ENCODE measurements around the gene PFKL. TPM values are rescaled to one million over a fixed set of nuclear protein-coding genes. Genes with fewer than 3 reads are reported as not detected.

The PFKL gene
- total RNA-seq, 1 experiment from 2014 or later = 68.8 TPM

GRCh38 chr21:44296103-44296519 lies 3.7 kb upstream of the PFKL start:
- no peak overlapping the region for H2AFZ ChIP-seq (ENCODE audit: low read length)
- no peaks in the 10 kb centered on the region for H3K36me3 ChIP-seq (ENCODE audit: insufficient read depth, low read length)
- no peaks in the 10 kb centered on the region for H3K9me2 ChIP-seq (replicated peaks; ENCODE audit: insufficient read depth, low read length)
- no peak overlapping the region for H3K4me2 ChIP-seq (ENCODE audit: low read depth, low read length, poor library complexity, severe bottlenecking)
- peaks cover 6% of the 10 kb centered on the region for H4K20me1 ChIP-seq (ENCODE audit: insufficient read depth, low read depth, low read length)
- no peak for DNase-seq
- peaks cover 3% of the 10 kb centered on the region; the same call in 1 of the 2 replicates for H3K27me3 ChIP-seq (ENCODE audit: low read length)
- H3K4me3 ChIP-seq (ENCODE audit: low read length) = no peak overlapping the region
- peaks cover 13% of the 10 kb centered on the region for H3K4me1 ChIP-seq (ENCODE audit: low read length)
- H3K9me3 ChIP-seq (ENCODE audit: low read length) = no peaks in the 10 kb centered on the region
- no peak overlapping the region for H3K27ac ChIP-seq (ENCODE audit: low read length)
- peaks cover 10% of the 10 kb centered on the region for H3K79me2 ChIP-seq (ENCODE audit: low read length)
- no peak overlapping the region for H3K9ac ChIP-seq (ENCODE audit: low read length)

GRCh38 chr21:44296916-44297315 lies 2.9 kb upstream of the PFKL start:
- Histone ChIP-seq H3K4me3 (ENCODE audit: low read length) (no peak overlapping the region), H4K20me1 (ENCODE audit: insufficient read depth, low read depth, low read length) (peaks cover 15% of the 10 kb centered on the region), H3K9me2 (replicated peaks; ENCODE audit: insufficient read depth, low read length) (no peaks in the 10 kb centered on the region), H3K4me1 (ENCODE audit: low read length) (peaks cover 21% of the 10 kb centered on the region), H3K36me3 (ENCODE audit: insufficient read depth, low read length) (no peaks in the 10 kb centered on the region), H2AFZ (ENCODE audit: low read length) (no peak overlapping the region), H3K79me2 (ENCODE audit: low read length) (peaks cover 18% of the 10 kb centered on the region), H3K9me3 (ENCODE audit: low read length) (no peaks in the 10 kb centered on the region), H3K9ac (ENCODE audit: low read length) (no peak overlapping the region), H3K27ac (ENCODE audit: low read length) (no peak overlapping the region), H3K27me3 (ENCODE audit: low read length) (peaks cover 3% of the 10 kb centered on the region; the same call in 1 of the 2 replicates), H3K4me2 (ENCODE audit: low read depth, low read length, poor library complexity, severe bottlenecking) (no peak overlapping the region)
- DNase-seq = no peak

GRCh38 chr21:44297525-44298290 lies 2.1 kb upstream of the PFKL start:
- Histone ChIP-seq H3K9ac (ENCODE audit: low read length) (no peak overlapping the region), H3K36me3 (ENCODE audit: insufficient read depth, low read length) (no peaks in the 10 kb centered on the region), H3K4me2 (ENCODE audit: low read depth, low read length, poor library complexity, severe bottlenecking) (no peak overlapping the region), H3K27me3 (ENCODE audit: low read length) (peaks cover 3% of the 10 kb centered on the region; the same call in 1 of the 2 replicates), H3K9me2 (replicated peaks; ENCODE audit: insufficient read depth, low read length) (no peaks in the 10 kb centered on the region), H3K27ac (ENCODE audit: low read length) (no peak overlapping the region), H3K4me1 (ENCODE audit: low read length) (peaks cover 29% of the 10 kb centered on the region), H3K79me2 (ENCODE audit: low read length) (peaks cover 26% of the 10 kb centered on the region), H3K4me3 (ENCODE audit: low read length) (no peak overlapping the region), H2AFZ (ENCODE audit: low read length) (no peak overlapping the region), H4K20me1 (ENCODE audit: insufficient read depth, low read depth, low read length) (peaks cover 22% of the 10 kb centered on the region), H3K9me3 (ENCODE audit: low read length) (no peaks in the 10 kb centered on the region)
- DNase-seq = peak; percentile 87

DNA sequence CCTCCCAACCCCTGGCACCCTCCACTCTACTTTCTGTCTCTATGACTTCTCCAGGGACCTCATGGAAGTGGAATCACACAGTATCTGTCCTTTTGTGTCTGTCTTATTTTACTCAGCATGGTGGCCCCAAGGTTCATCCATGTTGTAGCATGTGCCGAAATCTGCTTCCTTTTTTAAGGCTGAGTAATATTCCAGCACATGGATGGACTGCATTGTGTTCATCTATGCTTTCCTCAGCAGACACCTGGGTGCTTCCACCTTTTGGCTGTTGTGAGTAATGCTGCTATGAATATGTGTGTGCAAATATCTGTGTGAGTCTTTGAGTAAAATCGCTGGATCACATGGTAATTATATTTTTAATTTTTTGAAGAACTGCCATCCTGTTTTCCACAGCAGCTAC lies 1.6 kb upstream of the PFKL start:
- Histone ChIP-seq H3K36me3 (ENCODE audit: insufficient read depth, low read length) (no peaks in the 10 kb centered on the region), H3K79me2 (ENCODE audit: low read length) (peaks cover 31% of the 10 kb centered on the region), H4K20me1 (ENCODE audit: insufficient read depth, low read depth, low read length) (peaks cover 23% of the 10 kb centered on the region), H3K27me3 (ENCODE audit: low read length) (peaks cover 3% of the 10 kb centered on the region; the same call in 1 of the 2 replicates), H3K9me2 (replicated peaks; ENCODE audit: insufficient read depth, low read length) (no peaks in the 10 kb centered on the region), H2AFZ (ENCODE audit: low read length) (no peak overlapping the region), H3K4me2 (ENCODE audit: low read depth, low read length, poor library complexity, severe bottlenecking) (no peak overlapping the region), H3K9me3 (ENCODE audit: low read length) (no peaks in the 10 kb centered on the region), H3K4me3 (ENCODE audit: low read length) (no peak overlapping the region), H3K27ac (ENCODE audit: low read length) (no peak overlapping the region), H3K4me1 (ENCODE audit: low read length) (peaks cover 30% of the 10 kb centered on the region), H3K9ac (ENCODE audit: low read length) (no peak overlapping the region)
- DNase-seq = no peak

DNA sequence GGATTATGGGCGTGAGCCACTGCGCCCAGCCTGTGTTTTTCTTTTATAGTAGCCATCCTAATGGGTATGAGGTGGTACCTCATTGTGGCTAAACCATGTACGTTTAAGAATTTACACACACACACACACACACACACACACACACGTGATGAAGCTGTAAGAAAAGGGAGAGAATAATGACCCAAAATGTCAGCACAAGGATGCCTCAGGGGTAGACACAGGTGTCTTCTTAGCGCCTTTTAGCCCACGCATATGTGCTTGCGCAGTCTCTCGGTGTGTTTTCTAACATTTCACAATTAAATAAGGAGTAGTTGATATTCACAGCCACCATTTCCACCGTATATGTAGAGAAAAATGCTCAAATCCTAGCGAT lies 782 bp upstream of the PFKL start:
- DNase-seq = peak; percentile 55
- Histone ChIP-seq H3K79me2 (ENCODE audit: low read length) (peaks cover 39% of the 10 kb centered on the region), H3K9me2 (replicated peaks; ENCODE audit: insufficient read depth, low read length) (no peaks in the 10 kb centered on the region), H3K27ac (ENCODE audit: low read length) (peak overlapping the region; percentile 14; the same call in 1 of the 2 replicates), H2AFZ (ENCODE audit: low read length) (peak overlapping the region; percentile 61), H3K4me1 (ENCODE audit: low read length) (peaks cover 30% of the 10 kb centered on the region), H3K4me3 (ENCODE audit: low read length) (peak overlapping the region; percentile 92), H3K27me3 (ENCODE audit: low read length) (peaks cover 3% of the 10 kb centered on the region; the same call in 1 of the 2 replicates), H3K36me3 (ENCODE audit: insufficient read depth, low read length) (no peaks in the 10 kb centered on the region; the same call in 1 of the 2 replicates), H3K9ac (ENCODE audit: low read length) (peak overlapping the region; percentile 80), H3K4me2 (ENCODE audit: low read depth, low read length, poor library complexity, severe bottlenecking) (peak overlapping the region; percentile 88), H4K20me1 (ENCODE audit: insufficient read depth, low read depth, low read length) (peaks cover 30% of the 10 kb centered on the region), H3K9me3 (ENCODE audit: low read length) (no peaks in the 10 kb centered on the region)

- Histone ChIP-seq H3K9me2 (replicated peaks; ENCODE audit: insufficient read depth, low read length) (no peaks in the 10 kb centered on the region), H3K9me3 (ENCODE audit: low read length) (no peaks in the 10 kb centered on the region), H3K27ac (ENCODE audit: low read length) (peak overlapping the region; percentile 54; the same call in 1 of the 2 replicates), H3K4me3 (ENCODE audit: low read length) (peak overlapping the region; percentile 92), H2AFZ (ENCODE audit: low read length) (no peak overlapping the region), H3K4me1 (ENCODE audit: low read length) (peaks cover 30% of the 10 kb centered on the region), H3K27me3 (ENCODE audit: low read length) (peaks cover 3% of the 10 kb centered on the region; the same call in 1 of the 2 replicates), H3K79me2 (ENCODE audit: low read length) (peaks cover 53% of the 10 kb centered on the region), H4K20me1 (ENCODE audit: insufficient read depth, low read depth, low read length) (peaks cover 42% of the 10 kb centered on the region), H3K4me2 (ENCODE audit: low read depth, low read length, poor library complexity, severe bottlenecking) (peak overlapping the region; percentile 88), H3K36me3 (ENCODE audit: insufficient read depth, low read length) (no peaks in the 10 kb centered on the region; the same call in 1 of the 2 replicates), H3K9ac (ENCODE audit: low read length) (peak overlapping the region; percentile 80)
- DNase-seq = peak; percentile 81
These were observed 558 bp downstream of the PFKL start for GRCh38 chr21:44300262-44300959.

DNA sequence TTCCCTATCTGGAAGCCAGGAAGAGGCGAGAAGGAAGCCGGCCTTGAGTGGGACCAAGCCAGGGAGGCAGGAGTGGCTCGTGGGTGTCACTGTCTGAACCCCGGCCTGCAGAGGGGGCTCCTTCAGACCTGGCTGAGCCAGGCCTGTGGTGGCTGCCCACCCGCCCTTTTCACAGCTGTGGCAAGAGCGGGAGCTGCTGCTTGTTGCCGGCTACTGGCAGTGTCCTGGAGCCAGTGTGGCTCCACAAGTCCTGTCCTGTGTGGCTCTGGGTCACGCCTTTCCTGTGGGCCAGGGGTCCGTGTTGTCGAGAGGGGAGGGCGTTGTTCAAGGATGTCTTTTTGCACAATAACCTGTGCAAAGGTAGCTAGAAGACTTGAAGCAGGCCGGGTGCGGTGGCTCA lies 1.3 kb downstream of the PFKL start:
- no peak for DNase-seq
- peaks cover 28% of the 10 kb centered on the region for H3K4me1 ChIP-seq (ENCODE audit: low read length)

DNA sequence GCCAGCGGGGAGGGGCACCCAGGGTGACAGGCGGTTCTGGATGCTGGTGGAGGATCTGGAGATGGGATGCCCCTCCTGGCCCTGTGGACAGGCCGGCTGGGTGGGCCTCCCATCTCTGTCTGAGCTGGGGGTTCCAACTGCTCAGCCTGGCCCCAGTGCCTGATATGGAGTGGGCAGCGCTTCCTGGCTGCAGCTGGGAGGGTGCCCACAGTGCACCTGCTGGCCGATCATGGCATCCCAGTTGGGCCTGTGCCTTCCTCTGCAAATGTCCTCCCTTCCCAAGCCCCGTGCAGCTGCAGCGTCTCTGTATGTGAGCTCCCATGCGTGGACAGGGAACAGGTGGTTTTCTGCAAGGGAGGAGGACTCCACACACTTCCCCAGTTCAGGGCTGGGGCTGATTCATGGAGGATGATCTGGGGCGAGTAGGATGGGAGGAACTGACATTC lies 2.1 kb downstream of the PFKL start:
- peaks cover 66% of the 10 kb centered on the region for H3K79me2 ChIP-seq (ENCODE audit: low read length)
- peaks cover 3% of the 10 kb centered on the region; the same call in 1 of the 2 replicates for H3K27me3 ChIP-seq (ENCODE audit: low read length)
- peak overlapping the region; percentile 80 for H3K9ac ChIP-seq (ENCODE audit: low read length)
- no peak for DNase-seq
- H3K4me1 ChIP-seq (ENCODE audit: low read length) = peaks cover 28% of the 10 kb centered on the region
- no peaks in the 10 kb centered on the region for H3K9me2 ChIP-seq (replicated peaks; ENCODE audit: insufficient read depth, low read length)
- no peaks in the 10 kb centered on the region for H3K9me3 ChIP-seq (ENCODE audit: low read length)
- peak overlapping the region; percentile 92 for H3K4me3 ChIP-seq (ENCODE audit: low read length)
- no peak overlapping the region for H3K27ac ChIP-seq (ENCODE audit: low read length)
- peaks cover 51% of the 10 kb centered on the region for H4K20me1 ChIP-seq (ENCODE audit: insufficient read depth, low read depth, low read length)
- no peaks in the 10 kb centered on the region; the same call in 1 of the 2 replicates for H3K36me3 ChIP-seq (ENCODE audit: insufficient read depth, low read length)
- H2AFZ ChIP-seq (ENCODE audit: low read length) = no peak overlapping the region
- peak overlapping the region; percentile 88 for H3K4me2 ChIP-seq (ENCODE audit: low read depth, low read length, poor library complexity, severe bottlenecking)

More for the DNA sequence above, 1.3 kb downstream of the PFKL start:
- H3K27me3 ChIP-seq (ENCODE audit: low read length) = peaks cover 3% of the 10 kb centered on the region; the same call in 1 of the 2 replicates
- peaks cover 60% of the 10 kb centered on the region for H3K79me2 ChIP-seq (ENCODE audit: low read length)
- no peaks in the 10 kb centered on the region; the same call in 1 of the 2 replicates for H3K36me3 ChIP-seq (ENCODE audit: insufficient read depth, low read length)
- H2AFZ ChIP-seq (ENCODE audit: low read length) = no peak overlapping the region
- no peaks in the 10 kb centered on the region for H3K9me2 ChIP-seq (replicated peaks; ENCODE audit: insufficient read depth, low read length)
- no peak overlapping the region for H3K27ac ChIP-seq (ENCODE audit: low read length)
- H4K20me1 ChIP-seq (ENCODE audit: insufficient read depth, low read depth, low read length) = peaks cover 49% of the 10 kb centered on the region
- peak overlapping the region; percentile 88 for H3K4me2 ChIP-seq (ENCODE audit: low read depth, low read length, poor library complexity, severe bottlenecking)
- H3K9ac ChIP-seq (ENCODE audit: low read length) = peak overlapping the region; percentile 80
- peak overlapping the region; percentile 92 for H3K4me3 ChIP-seq (ENCODE audit: low read length)
- H3K9me3 ChIP-seq (ENCODE audit: low read length) = no peaks in the 10 kb centered on the region

Data from Karpas-422 (cell line).